Hepatocyte (in vitro differentiated cells): ENCODE data around the gene TFAP2A. TPM values are rescaled to one million over a fixed set of nuclear protein-coding genes. Genes with fewer than 3 reads are reported as not detected.

Experiments used
- DNase-seq: peaks from one replicate; pipeline ENCODE4 v3.0.0-alpha.2; 2016; ENCODE audit warnings: low spot score
- H2AFZ ChIP-seq: fragments of 200-600 bp; sonication (generic); 2 replicates; pipeline ENCODE4 v1.6.0; 2016; ENCODE audit warnings: antibody characterized with exemption, mild to moderate bottlenecking
- H3K27ac ChIP-seq: fragments of 200-600 bp; sonication (generic); 2 replicates; pipeline ENCODE4 v1.5.1; 2016; ENCODE audit warnings: mild to moderate bottlenecking
- H3K27me3 ChIP-seq: fragments of 200-600 bp; sonication (generic); 2 replicates; pipeline ENCODE4 v1.6.1; 2016
- H3K36me3 ChIP-seq: fragments of 200-600 bp; sonication (generic); replicated peaks from 2 replicates; pipeline ENCODE4 v1.5.1; 2016; ENCODE audit warnings: low read depth; ENCODE audit not compliant: insufficient read depth
- H3K4me1 ChIP-seq: fragments of 200-600 bp; sonication (generic); 2 replicates; pipeline ENCODE4 v1.5.1; 2016; ENCODE audit warnings: mild to moderate bottlenecking, moderate library complexity; ENCODE audit not compliant: insufficient read depth
- H3K4me2 ChIP-seq: fragments of 200-600 bp; sonication (generic); 2 replicates; pipeline ENCODE4 v1.6.0; 2016
- H3K4me3 ChIP-seq: fragments of 200-600 bp; sonication (generic); 2 replicates; pipeline ENCODE4 v1.5.1; 2016; ENCODE audit warnings: mild to moderate bottlenecking
- H3K79me2 ChIP-seq: fragments of 200-600 bp; sonication (generic); 2 replicates; pipeline ENCODE4 v1.6.0; 2017; ENCODE audit warnings: mild to moderate bottlenecking
- H3K9me2 ChIP-seq: fragments of 200-600 bp; sonication (generic); replicated peaks from 2 replicates; pipeline ENCODE4 v1.6.0; 2017; ENCODE audit warnings: mild to moderate bottlenecking; ENCODE audit not compliant: insufficient read depth
- H3K9me3 ChIP-seq: fragments of 200-600 bp; sonication (generic); 2 replicates; pipeline ENCODE4 v1.5.1; 2016; ENCODE audit warnings: low read depth, mild to moderate bottlenecking
- H4K20me1 ChIP-seq: fragments of 200-600 bp; sonication (generic); 2 replicates; pipeline ENCODE4 v1.6.0; 2016; ENCODE audit warnings: mild to moderate bottlenecking; ENCODE audit not compliant: insufficient read depth, poor library complexity, severe bottlenecking
- CTCF ChIP-seq: fragments of 200-600 bp; sonication (generic); IDR thresholded peaks from 2 replicates; pipeline ENCODE4 v1.5.1; 2016; ENCODE audit warnings: antibody characterized with exemption, mild to moderate bottlenecking; ENCODE audit not compliant: poor library complexity
- EZH2 ChIP-seq: fragments of 200-600 bp; sonication (generic); IDR thresholded peaks from 2 replicates; pipeline ENCODE4 v1.6.1; 2016; ENCODE audit warnings: antibody characterized with exemption, mild to moderate bottlenecking, borderline replicate concordance
- EZH2phosphoT487 ChIP-seq: fragments of 200-600 bp; sonication (generic); IDR thresholded peaks from one replicate; pipeline ENCODE4 v1.6.1; 2018; ENCODE audit warnings: antibody characterized with exemption, mild to moderate bottlenecking, low read depth, moderate library complexity; ENCODE audit not compliant: unreplicated experiment, severe bottlenecking
- WGBS: methylation state at CpG from one replicate; pipeline ENCODE4 v1.1.6; 2016; ENCODE audit warnings: low lambda C conversion rate; ENCODE audit errors: missing lambda C conversion rate; 5-methylcytosine and 5-hydroxymethylcytosine counted together
- polyA plus RNA-seq: library from polyadenylated mRNA; unstranded; fragments of >200 nt; fragmentation: Nextera tagmentation; extraction: Ambion mirVana; gene quantifications from 2 replicates; pipeline ENCODE4 v1.2.1, GENCODE V29; 2016
- total RNA-seq: library from RNA; depleted of rRNA; stranded (reverse); fragments of >200 nt; gene quantifications from 2 replicates; pipeline ENCODE4 v1.2.3, GENCODE V29; 2014

TFAP2A gene
- total and polyA plus RNA-seq, 2 experiments from 2014 or later: 6.2 to 14.9 TPM

- Histone ChIP-seq H2AFZ (no peak overlapping the region), H3K27me3 (peaks cover 71% of the 10 kb centered on the region), H3K36me3 (no peaks in the 10 kb centered on the region), H3K79me2 (peaks cover 68% of the 10 kb centered on the region), H3K4me3 (peak overlapping the region; percentile 5), H3K9me3 (no peaks in the 10 kb centered on the region), H3K4me1 (peaks cover 12% of the 10 kb centered on the region), H3K9me2 (no peaks in the 10 kb centered on the region), H3K27ac (peak overlapping the region; percentile 83), H4K20me1 (peaks cover 3% of the 10 kb centered on the region), H3K4me2 (peak overlapping the region; percentile 82)
- 49% methylated on average over 7 of the region's 7 CpGs for WGBS
- DNase-seq: no peak
- peak; percentile 37 for TF ChIP-seq EZH2
- no peak for TF ChIP-seq EZH2phosphoT487
Observed at GRCh38 chr6:10407018-10407673, 7.7 kb downstream of the TFAP2A start.

- Histone ChIP-seq H3K27me3 (peaks cover 68% of the 10 kb centered on the region), H3K79me2 (peaks cover 66% of the 10 kb centered on the region), H3K9me3 (no peaks in the 10 kb centered on the region), H3K4me1 (peaks cover 12% of the 10 kb centered on the region), H4K20me1 (peaks cover 3% of the 10 kb centered on the region), H3K4me3 (no peak overlapping the region), H2AFZ (no peak overlapping the region), H3K36me3 (no peaks in the 10 kb centered on the region), H3K4me2 (peak overlapping the region; percentile 82), H3K9me2 (no peaks in the 10 kb centered on the region), H3K27ac (peak overlapping the region; percentile 83)
- WGBS: 31% methylated on average over 1 of the region's 1 CpG
- no peak for TF ChIP-seq EZH2
- TF ChIP-seq EZH2phosphoT487: peak; percentile 21
- TF ChIP-seq CTCF: no peak
- DNase-seq: no peak
Observed at GRCh38 chr6:10406556-10406955, 8.3 kb downstream of the TFAP2A start.

- H4K20me1 ChIP-seq: no peaks in the 10 kb centered on the region
- H3K79me2 ChIP-seq: peaks cover 57% of the 10 kb centered on the region
- WGBS: 37% methylated on average over 3 of the region's 3 CpGs
- peaks cover 19% of the 10 kb centered on the region for H3K4me1 ChIP-seq
- peak overlapping the region; percentile 82 for H3K4me2 ChIP-seq
- H2AFZ ChIP-seq: no peak overlapping the region
- H3K9me3 ChIP-seq: no peaks in the 10 kb centered on the region
- no peak overlapping the region for H3K4me3 ChIP-seq
- no peaks in the 10 kb centered on the region for H3K36me3 ChIP-seq
- H3K27me3 ChIP-seq: peaks cover 67% of the 10 kb centered on the region
- DNase-seq: no peak
- TF ChIP-seq CTCF (no peak), EZH2phosphoT487 (no peak), EZH2 (no peak)
- peak overlapping the region; percentile 83 for H3K27ac ChIP-seq
- H3K9me2 ChIP-seq: no peaks in the 10 kb centered on the region
Observed at GRCh38 chr6:10405513-10405900, 9.4 kb downstream of the TFAP2A start.

GRCh38 chr6:10404799-10405512 lies 9.9 kb downstream of the TFAP2A start:
- H3K4me2 ChIP-seq: peak overlapping the region; percentile 82
- peak overlapping the region; percentile 50 for H3K4me3 ChIP-seq
- H3K36me3 ChIP-seq: no peaks in the 10 kb centered on the region
- H3K4me1 ChIP-seq: peaks cover 19% of the 10 kb centered on the region
- TF ChIP-seq EZH2phosphoT487 (no peak), EZH2 (peak; percentile 37)
- 12% methylated on average over 31 of the region's 31 CpGs for WGBS
- no peak for DNase-seq
- H3K79me2 ChIP-seq: peaks cover 53% of the 10 kb centered on the region
- peak overlapping the region; percentile 83 for H3K27ac ChIP-seq
- peak overlapping the region; percentile 65 for H2AFZ ChIP-seq
- H3K9me3 ChIP-seq: no peaks in the 10 kb centered on the region
- H3K9me2 ChIP-seq: no peaks in the 10 kb centered on the region
- H4K20me1 ChIP-seq: no peaks in the 10 kb centered on the region
- peaks cover 63% of the 10 kb centered on the region for H3K27me3 ChIP-seq
